ENCODE results near the gene GABRB3.

Gene GABRB3

DNA sequence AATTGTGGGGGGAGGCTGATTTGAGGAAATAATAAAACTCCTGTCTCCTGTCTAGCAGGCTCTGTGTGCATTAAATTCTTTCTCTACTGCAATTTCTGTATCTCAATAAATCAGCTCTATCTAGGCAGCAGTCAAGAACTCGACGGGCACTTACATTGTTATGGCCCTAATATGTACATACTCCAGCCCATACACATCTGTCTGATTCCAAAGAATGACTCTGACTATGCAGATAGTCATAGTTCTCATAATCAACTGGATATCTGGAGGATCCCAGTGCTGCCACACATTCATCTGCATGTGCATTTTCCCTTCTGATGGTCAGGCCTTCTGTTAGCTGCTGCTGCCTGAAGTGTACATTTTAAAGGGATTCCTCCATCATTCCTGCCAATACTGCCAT, 114.6 kb downstream of the GABRB3 start:
- Histone ChIP-seq H3K4me1 (peaks cover 21% of the 10 kb centered on the region), H3K36me3 (no peaks in the 10 kb centered on the region), H3K9me3 (no peaks in the 10 kb centered on the region), H3K27me3 (no peaks in the 10 kb centered on the region), H3K4me3 (ENCODE audit: low read depth, low read length) (no peak overlapping the region)
- TF ChIP-seq, protein P1, sequence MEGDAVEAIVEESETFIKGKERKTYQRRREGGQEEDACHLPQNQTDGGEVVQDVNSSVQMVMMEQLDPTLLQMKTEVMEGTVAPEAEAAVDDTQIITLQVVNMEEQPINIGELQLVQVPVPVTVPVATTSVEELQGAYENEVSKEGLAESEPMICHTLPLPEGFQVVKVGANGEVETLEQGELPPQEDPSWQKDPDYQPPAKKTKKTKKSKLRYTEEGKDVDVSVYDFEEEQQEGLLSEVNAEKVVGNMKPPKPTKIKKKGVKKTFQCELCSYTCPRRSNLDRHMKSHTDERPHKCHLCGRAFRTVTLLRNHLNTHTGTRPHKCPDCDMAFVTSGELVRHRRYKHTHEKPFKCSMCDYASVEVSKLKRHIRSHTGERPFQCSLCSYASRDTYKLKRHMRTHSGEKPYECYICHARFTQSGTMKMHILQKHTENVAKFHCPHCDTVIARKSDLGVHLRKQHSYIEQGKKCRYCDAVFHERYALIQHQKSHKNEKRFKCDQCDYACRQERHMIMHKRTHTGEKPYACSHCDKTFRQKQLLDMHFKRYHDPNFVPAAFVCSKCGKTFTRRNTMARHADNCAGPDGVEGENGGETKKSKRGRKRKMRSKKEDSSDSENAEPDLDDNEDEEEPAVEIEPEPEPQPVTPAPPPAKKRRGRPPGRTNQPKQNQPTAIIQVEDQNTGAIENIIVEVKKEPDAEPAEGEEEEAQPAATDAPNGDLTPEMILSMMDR (IDR thresholded peaks at IDR 0.05; ENCODE audit: low read depth, low read length), result no peak
- no peak for DNase-seq

DNA sequence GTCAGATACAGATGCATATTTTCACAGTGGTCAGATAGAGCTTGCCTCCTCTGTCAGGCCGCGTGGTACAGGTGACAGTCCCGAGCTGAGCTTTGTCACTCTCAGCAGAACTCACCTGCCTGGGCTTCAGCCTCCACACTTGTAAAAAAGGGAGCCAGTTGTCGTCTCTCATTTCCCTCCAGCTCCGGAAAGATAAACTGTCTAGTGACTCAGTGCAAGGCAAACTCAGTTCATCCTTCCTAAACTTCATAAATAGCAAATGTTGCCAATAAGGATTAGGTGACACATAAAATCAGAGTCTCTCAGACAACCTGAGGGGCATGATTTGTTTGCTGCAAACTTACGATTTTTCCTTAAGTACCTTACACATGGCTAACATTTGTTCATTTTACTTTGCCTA, 116.8 kb downstream of the GABRB3 start:
- no peak for DNase-seq
- no peaks in the 10 kb centered on the region for H3K36me3 ChIP-seq
- H3K27me3 ChIP-seq, result no peaks in the 10 kb centered on the region
- TF ChIP-seq, protein P1 (IDR thresholded peaks at IDR 0.05; ENCODE audit: low read depth, low read length), result no peak
- no peaks in the 10 kb centered on the region for H3K9me3 ChIP-seq
- H3K4me3 ChIP-seq (ENCODE audit: low read depth, low read length), result no peak overlapping the region
- H3K4me1 ChIP-seq, result peaks cover 4% of the 10 kb centered on the region; the same call in 1 of the 2 replicates

DNA sequence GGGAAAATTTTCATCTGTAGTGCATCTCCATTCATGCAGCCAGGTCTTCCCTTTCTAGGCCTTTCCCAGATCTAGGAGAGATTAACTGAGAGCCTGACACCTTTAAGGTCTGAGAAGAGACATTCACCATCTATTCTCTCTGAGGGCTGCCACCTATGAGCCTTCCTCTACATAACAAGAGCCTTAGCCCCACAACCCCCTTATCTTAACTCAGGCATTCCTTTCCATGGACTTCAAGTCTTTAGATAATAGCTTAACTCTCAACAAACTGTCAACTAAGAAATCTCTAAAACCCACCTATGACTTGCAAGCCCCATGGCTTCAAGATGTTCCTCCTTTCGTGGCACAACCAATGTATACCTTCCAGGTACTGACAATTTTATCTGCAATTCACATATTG, 121.0 kb downstream of the GABRB3 start:
- no peaks in the 10 kb centered on the region for H3K27me3 ChIP-seq
- no peaks in the 10 kb centered on the region for H3K9me3 ChIP-seq
- H3K4me1 ChIP-seq, result no peaks in the 10 kb centered on the region
- H3K36me3 ChIP-seq, result no peaks in the 10 kb centered on the region
- TF ChIP-seq, protein P1 (IDR thresholded peaks at IDR 0.05; ENCODE audit: low read depth, low read length), result no peak
- DNase-seq, result no peak
- H3K4me3 ChIP-seq (ENCODE audit: low read depth, low read length), result no peak overlapping the region

DNA sequence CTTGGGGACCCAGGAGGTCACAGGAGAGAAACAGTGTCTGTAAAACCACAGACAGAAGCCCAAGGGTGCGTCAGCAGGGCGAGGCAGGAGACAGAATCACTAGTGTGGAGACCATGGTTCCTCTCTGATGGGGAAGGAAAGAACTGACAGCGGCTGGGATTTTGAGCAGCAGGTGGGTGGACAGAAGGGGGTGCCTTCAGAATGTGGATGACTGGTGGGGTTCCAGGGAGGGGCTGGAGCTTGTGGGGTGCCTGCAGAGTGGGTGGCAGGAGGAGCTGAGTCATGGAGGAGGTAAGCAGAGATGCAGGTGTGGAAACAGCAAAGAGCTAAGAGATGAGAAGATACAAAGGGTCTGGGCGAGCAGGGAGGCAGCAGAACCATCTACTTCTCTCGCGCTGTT, 124.2 kb downstream of the GABRB3 start:
- Histone ChIP-seq H3K9me3 (no peaks in the 10 kb centered on the region), H3K4me1 (peaks cover 3% of the 10 kb centered on the region; the same call in 1 of the 2 replicates), H3K36me3 (no peaks in the 10 kb centered on the region), H3K4me3 (ENCODE audit: low read depth, low read length) (no peak overlapping the region), H3K27me3 (no peaks in the 10 kb centered on the region)
- TF ChIP-seq, protein P1 (IDR thresholded peaks at IDR 0.05; ENCODE audit: low read depth, low read length), result no peak
- DNase-seq, result no peak

DNA sequence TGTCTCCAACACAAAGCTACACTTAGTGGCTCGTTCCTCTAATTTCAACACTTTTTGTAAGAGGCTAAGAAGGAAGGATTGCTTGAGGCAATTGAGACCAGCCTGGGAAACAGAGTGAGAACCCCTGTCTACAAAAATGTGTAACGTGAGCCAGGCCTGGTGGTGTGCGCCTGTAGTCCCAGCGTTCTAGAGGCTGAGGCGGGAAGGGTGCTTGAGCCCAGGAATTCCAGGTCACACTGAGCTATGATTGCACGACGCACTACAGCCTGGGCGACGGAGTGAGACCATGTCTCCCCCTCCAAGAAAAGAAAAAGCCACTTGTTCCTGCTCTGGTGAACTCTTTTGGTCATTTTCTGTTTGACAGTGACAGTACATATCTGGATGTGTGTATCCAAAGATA, 127.9 kb downstream of the GABRB3 start:
- Histone ChIP-seq H3K27me3 (no peaks in the 10 kb centered on the region), H3K36me3 (no peaks in the 10 kb centered on the region), H3K9me3 (no peaks in the 10 kb centered on the region), H3K4me1 (peaks cover 3% of the 10 kb centered on the region; the same call in 1 of the 2 replicates), H3K4me3 (ENCODE audit: low read depth, low read length) (no peak overlapping the region)
- TF ChIP-seq, protein P1 (IDR thresholded peaks at IDR 0.05; ENCODE audit: low read depth, low read length), result no peak
- no peak for DNase-seq

DNA sequence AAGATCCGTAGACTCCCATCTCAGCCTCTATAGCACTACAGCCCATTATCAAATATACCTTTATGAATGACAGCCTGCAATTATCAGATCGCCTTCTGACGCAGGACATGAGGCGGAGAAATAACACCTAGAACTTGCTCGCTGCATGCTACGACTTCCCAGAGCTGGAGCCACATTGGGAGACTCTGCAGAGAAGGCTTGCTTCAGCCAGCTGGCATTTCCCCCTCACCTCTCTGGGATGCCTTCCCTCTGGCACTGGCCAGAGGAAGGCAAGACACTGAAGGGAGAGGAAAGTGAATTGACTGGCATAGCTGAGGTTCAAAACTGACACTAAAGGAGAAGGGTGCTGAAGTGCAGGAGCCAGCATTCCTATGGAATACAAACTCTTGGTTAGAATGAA, 131.7 kb downstream of the GABRB3 start:
- no peak overlapping the region for H3K4me3 ChIP-seq (ENCODE audit: low read depth, low read length)
- TF ChIP-seq, protein P1 (IDR thresholded peaks at IDR 0.05; ENCODE audit: low read depth, low read length), result no peak
- H3K9me3 ChIP-seq, result no peaks in the 10 kb centered on the region
- no peaks in the 10 kb centered on the region for H3K27me3 ChIP-seq
- no peak for DNase-seq
- H3K36me3 ChIP-seq, result no peaks in the 10 kb centered on the region
- H3K4me1 ChIP-seq, result peaks cover 7% of the 10 kb centered on the region; the same call in 1 of the 2 replicates

Data from BE2C (cell line).